C4-2B (cell line): ENCODE results near the gene GYS2.
A peak's percentile ranks its signal among the peaks of the same experiment; 100 is the strongest.

Experiments
- H3K27ac ChIP-seq: fragments of 450-650 bp; 2 replicates; pipeline ENCODE4 v1.5.1; 2017
- ZFX ChIP-seq: fragments of 450-650 bp; IDR thresholded peaks from 2 replicates; pipeline ENCODE4 v1.6.1; 2017
- TF ChIP-seq, protein P1 (sequence below): fragments of 450-650 bp; conservative IDR thresholded peaks from 2 replicates; pipeline ENCODE4 v1.5.1; 2017; ENCODE audit warnings: mild to moderate bottlenecking

GYS2 gene

DNA sequence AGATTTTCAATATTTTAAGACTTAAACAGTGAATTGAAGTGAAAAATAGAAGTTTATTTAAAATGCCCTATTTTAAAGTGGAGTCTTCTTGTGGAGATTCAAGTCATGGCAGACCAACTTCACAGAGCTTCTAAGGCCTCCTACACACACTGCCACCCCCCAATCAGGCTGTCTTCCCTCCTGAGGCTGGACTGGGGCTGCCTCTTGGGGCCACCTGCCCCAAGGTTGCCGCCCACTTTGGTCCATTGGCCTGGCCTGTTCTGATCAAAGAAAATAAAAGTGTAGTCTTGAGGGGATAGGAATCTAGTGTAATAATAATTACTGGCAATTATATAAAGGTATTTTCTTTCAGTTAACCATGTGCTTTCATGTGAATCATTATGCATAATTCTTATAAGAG, 101.8 kb downstream of the GYS2 start:
- no peak overlapping the region for H3K27ac ChIP-seq
- no peak for TF ChIP-seq ZFX
- TF ChIP-seq, protein P1, sequence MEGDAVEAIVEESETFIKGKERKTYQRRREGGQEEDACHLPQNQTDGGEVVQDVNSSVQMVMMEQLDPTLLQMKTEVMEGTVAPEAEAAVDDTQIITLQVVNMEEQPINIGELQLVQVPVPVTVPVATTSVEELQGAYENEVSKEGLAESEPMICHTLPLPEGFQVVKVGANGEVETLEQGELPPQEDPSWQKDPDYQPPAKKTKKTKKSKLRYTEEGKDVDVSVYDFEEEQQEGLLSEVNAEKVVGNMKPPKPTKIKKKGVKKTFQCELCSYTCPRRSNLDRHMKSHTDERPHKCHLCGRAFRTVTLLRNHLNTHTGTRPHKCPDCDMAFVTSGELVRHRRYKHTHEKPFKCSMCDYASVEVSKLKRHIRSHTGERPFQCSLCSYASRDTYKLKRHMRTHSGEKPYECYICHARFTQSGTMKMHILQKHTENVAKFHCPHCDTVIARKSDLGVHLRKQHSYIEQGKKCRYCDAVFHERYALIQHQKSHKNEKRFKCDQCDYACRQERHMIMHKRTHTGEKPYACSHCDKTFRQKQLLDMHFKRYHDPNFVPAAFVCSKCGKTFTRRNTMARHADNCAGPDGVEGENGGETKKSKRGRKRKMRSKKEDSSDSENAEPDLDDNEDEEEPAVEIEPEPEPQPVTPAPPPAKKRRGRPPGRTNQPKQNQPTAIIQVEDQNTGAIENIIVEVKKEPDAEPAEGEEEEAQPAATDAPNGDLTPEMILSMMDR: no peak

DNA sequence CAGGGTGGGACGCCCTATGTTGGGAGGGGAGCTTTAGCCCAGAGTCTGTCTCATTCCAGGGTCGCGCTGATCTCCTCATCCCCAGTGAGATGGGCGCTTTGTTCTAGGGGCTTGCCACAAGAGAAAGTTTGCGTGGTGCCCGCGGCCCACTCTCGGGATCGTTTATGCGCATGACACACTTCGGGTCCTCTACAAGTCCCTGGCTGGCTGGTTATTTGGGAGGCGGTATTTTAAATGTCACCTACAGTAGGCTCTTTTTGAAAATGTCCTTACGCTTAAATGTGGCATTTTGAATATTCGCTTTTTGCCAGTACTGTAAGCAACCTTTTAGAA, 102.5 kb downstream of the GYS2 start:
- peak overlapping the region; percentile 63 for H3K27ac ChIP-seq
- TF ChIP-seq, protein P1: no peak
- TF ChIP-seq ZFX: no peak

DNA sequence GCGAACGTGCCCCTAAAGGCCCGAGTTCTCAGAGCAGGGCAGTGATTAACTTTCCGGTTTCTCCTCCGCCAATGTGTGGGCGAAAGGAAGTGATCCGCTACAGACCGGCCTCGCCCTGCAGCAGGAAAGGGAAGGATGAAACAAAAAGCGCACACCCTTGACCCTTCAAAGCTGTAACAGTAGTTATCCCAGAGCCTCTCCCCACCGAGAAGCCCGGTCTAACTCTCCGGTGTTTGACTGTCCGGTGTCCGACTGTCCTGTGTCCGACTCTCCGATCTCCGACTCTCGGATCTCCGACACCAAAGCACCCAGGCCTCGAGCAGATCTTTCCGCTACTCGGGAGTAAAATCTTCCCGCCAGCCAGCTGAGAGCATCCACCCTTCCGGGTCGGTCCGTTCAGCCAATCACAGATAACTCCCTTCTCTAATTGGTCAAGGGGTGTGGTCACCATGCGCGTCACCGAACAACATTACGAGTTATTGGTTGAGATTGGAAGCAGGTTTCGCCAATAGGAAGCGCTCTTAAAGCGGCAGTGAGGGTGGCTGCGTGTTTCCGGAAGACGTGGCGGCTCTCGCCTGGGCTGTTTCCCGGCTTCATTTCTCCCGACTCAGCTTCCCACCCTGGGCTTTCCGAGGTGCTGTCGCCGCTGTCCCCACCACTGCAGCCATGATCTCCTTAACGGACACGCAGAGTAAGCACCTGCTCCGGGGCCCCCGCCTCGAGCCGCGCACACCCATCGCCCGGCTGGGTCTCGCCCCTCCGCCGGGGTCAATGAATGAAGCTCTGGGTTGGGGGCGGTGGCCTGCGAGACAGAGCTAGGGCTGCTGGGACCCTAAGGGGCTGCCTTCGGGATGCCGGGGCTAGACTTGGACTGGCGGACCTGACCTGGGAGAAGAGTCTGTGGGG, 103.1 kb downstream of the GYS2 start, which contains the start of the genes GOLT1B and RECQL:
TSS of gene GOLT1B (plus strand) at position 532 of the 906 bp plus-strand sequence. CDS start at position 667, 135 bp downstream.
TSS of gene RECQL (minus strand) at position 378 of the 906 bp plus-strand sequence. CDS start 2,065 bp downstream, outside the sequence.
- no peak; the same call in 1 of the 2 replicates for TF ChIP-seq ZFX
- TF ChIP-seq, protein P1: no peak
- peak within 1 kb of the TSS; percentile 63 for H3K27ac ChIP-seq

DNA sequence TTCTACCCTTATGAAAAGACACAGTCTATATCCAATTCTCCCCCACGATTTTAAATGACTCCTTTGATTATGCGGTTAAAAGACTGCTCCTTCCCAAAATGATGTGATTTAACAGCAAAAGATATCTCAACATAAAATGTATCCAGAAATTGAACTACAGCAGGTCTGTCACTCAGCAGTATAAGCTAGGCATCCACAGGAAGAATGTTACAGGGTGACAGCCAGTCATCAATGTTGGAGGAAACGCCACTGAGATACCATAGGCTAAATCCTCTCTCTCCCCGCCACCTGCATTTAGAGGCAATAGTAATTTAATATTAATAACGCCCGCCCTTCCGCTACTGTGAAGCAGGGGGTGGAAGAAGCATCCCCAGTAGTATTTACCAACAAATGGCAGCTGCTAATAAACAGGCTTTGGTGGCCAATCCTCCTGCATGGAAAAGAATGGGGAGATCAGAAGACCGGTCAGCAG, 103.8 kb downstream of the GYS2 start:
- TF ChIP-seq, protein P1: no peak
- TF ChIP-seq ZFX: no peak
- H3K27ac ChIP-seq: peak overlapping the region; percentile 63

DNA sequence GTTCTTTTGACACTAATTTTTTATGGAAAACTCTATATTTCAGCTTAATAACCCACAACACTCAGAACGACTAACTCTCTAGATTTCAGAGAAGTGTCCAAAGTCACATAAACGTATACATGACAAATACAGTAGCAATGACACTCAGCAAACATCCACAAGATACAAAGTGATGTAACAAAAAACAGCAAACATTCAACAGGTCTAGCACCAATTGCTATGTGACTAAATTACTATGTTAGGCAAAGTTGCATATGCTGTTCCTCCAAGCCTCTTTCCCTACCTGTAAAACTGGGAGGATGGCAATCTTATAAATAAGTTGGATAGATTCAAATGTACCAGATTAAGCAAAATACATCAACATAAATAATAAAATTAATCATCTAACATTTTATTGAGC, 104.9 kb downstream of the GYS2 start:
- H3K27ac ChIP-seq: no peak overlapping the region
- TF ChIP-seq, protein P1: no peak
- no peak for TF ChIP-seq ZFX
